Measurements from ENCODE around the gene MTRF1. TPM values are rescaled to one million over a fixed set of nuclear protein-coding genes. Genes with fewer than 3 reads are reported as not detected.

The MTRF1 gene
- total and polyA plus RNA-seq, 9 of the 15 experiments (the other 6 are each of a cell fraction or from before 2014, with no cell fraction given): 12.5 to 33.7 (median 20.1) TPM

GRCh38 chr13:41311406-41312175, 48.2 kb upstream of the MTRF1 start (continued):
- TF ChIP-seq RBFOX2 (IDR thresholded peaks at IDR 0.05; ENCODE audit: low read depth, low read length) (peak; percentile 81), UBTF (IDR thresholded peaks at IDR 0.05; ENCODE audit: borderline replicate concordance in 1 of 2, low read depth in 2 of 2, low read length in 2 of 2) (0 out of 4 replicates have a peak, but pooled peaks of 1 of the 2 experiments have one; percentile 17), ZBTB12 (CRISPR knock-in tag; IDR thresholded peaks at IDR 0.05) (no peak), RBBP5 (IDR thresholded peaks at IDR 0.05; ENCODE audit: borderline replicate concordance, insufficient read depth, low read length, poor library complexity, severe bottlenecking) (peak; percentile 96), ZBTB8A (IDR thresholded peaks at IDR 0.05; ENCODE audit: partially characterized antibody) (no peak), TFAP4 (CRISPR knock-in tag; IDR thresholded peaks at IDR 0.05; ENCODE audit: borderline replicate concordance) (peak; percentile 37), CHD1 (IDR thresholded peaks at IDR 0.05; ENCODE audit: low read length) (peak; percentile 85), HNRNPL (IDR thresholded peaks at IDR 0.05; ENCODE audit: low read depth, low read length) (peak; percentile 92), SPI1 (IDR thresholded peaks at IDR 0.05; ENCODE audit: borderline replicate concordance, low read depth, low read length) (no peak), L3MBTL2 (IDR thresholded peaks at IDR 0.05) (0 out of 2 replicates have a peak, but pooled peaks have one; percentile 12), E2F6 (IDR thresholded peaks at IDR 0.05; ENCODE audit: borderline replicate concordance in 1 of 2, extremely low read depth in 1 of 2, insufficient read depth in 1 of 2, insufficient read length in 1 of 2, low read depth in 1 of 2, low read length in 1 of 2, poor library complexity in 1 of 2, severe bottlenecking in 1 of 2) (peak; percentile 6 to 8), TEAD1 (CRISPR knock-in tag; IDR thresholded peaks at IDR 0.05) (no peak), BACH1 (tag; IDR thresholded peaks at IDR 0.05) (no peak), EP400 (IDR thresholded peaks at IDR 0.05) (peak; percentile 9; the same call in 1 of the 2 replicates)
